ENCODE data around the gene GYPE.

DNA sequence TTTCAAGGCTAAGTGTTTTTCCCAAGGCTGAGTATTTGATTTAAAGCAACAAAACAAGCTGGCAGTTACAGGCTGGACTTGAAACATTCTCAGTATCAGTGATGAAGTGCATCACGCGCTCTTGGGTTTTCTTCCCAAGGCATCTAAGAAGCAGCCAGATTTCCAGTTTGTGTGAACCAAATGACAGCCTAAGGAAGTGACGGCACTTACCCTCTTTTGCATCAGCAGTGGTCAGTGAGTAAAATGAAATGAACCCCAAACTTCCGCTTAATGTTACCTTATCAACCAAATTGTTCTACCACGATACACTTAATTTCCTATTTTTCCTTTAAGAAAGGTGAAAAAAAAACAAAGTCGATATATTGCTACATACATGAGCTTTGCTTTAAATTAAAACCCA is 15.8 kb upstream of the GYPE start:
- TF ChIP-seq CTCF (IDR thresholded peaks at IDR 0.05) = no peak
- no peak for TF ChIP-seq POLR2A (IDR thresholded peaks at IDR 0.05)
